Activated CD4-positive, alpha-beta memory T cell treated with anti-CD3 and anti-CD28 coated beads, Interleukin-2, amount 10 ng/mL, durations not matched to agents 7 days and 5 days (primary cell): Measurements from ENCODE around the gene FOSL1. TPM values are rescaled to one million over a fixed set of nuclear protein-coding genes. Genes with fewer than 3 reads are reported as not detected.
A peak's percentile ranks its signal among the peaks of the same experiment; 100 is the strongest.
"Not testable (repeated sequence)": the region's sequence is repeated elsewhere in the genome, so short reads cannot be mapped to it uniquely, and the experiment has no call there.

Experiments used
- CTCF ChIA-PET: fragments of 350-600 bp; sonication (Branson Sonifier 250); formaldehyde crosslinking; loops from one replicate; lab custom pipeline; 2021; ENCODE audit warnings: antibody characterized with exemption, inconsistent platforms; lab: Charles Lee
- POLR2A ChIA-PET: fragments of 350-600 bp; sonication (Branson Sonifier 250); formaldehyde crosslinking; loops from one replicate; lab custom pipeline; 2021; ENCODE audit warnings: antibody characterized with exemption; lab: Charles Lee
- DNase-seq: peaks from one replicate; pipeline ENCODE4 v3.0.0-alpha.2; 2020
- H3K27ac Mint-ChIP-seq: one replicate; pipeline ENCODE4 v1.8.0; 2021; ENCODE audit warnings: mild to moderate bottlenecking, mixed read lengths
- H3K27me3 Mint-ChIP-seq: one replicate; pipeline ENCODE4 v1.8.0; 2021; ENCODE audit warnings: mixed read lengths
- H3K36me3 Mint-ChIP-seq: one replicate; pipeline ENCODE4 v1.8.0; 2021; ENCODE audit warnings: low read depth, mixed read lengths
- H3K4me1 Mint-ChIP-seq: one replicate; pipeline ENCODE4 v1.8.0; 2021; ENCODE audit warnings: mixed read lengths
- H3K4me3 Mint-ChIP-seq: one replicate; pipeline ENCODE4 v1.8.0; 2021; ENCODE audit warnings: mild to moderate bottlenecking, mixed read lengths
- H3K9me3 Mint-ChIP-seq: one replicate; pipeline ENCODE4 v1.8.0; 2021; ENCODE audit warnings: mixed read lengths
- total RNA-seq, 2 experiments: library from RNA; stranded (reverse); gene quantifications; one replicate each; pipeline ENCODE4 v1.2.3, GENCODE V29; 2021

FOSL1 gene
- total RNA-seq, 2 experiments from 2014 or later: 4.5 to 5.0 TPM

- peaks cover 23% of the 10 kb centered on the region for H3K36me3 Mint-ChIP-seq
- H3K9me3 Mint-ChIP-seq, H3K27me3 Mint-ChIP-seq, DNase-seq: not testable (repeated sequence)
- CTCF ChIA-PET: interaction anchor here (0.6 to 10.0 kb wide), 5 partner anchors 9 to 181 kb away, joined by 3 to 251 read pairs (median 3); partner anchors contain the start of genes CFL1 and MUS81
- POLR2A ChIA-PET: interaction anchor here (0.6 to 11.5 kb wide), 12 partner anchors 8 to 757 kb away, joined by 3 to 284 read pairs (median 36); partner anchors contain the start of genes BANF1, C11orf68, CFL1 and CTSW
- peaks cover 72% of the 10 kb centered on the region for H3K4me1 Mint-ChIP-seq
- peak overlapping the region; percentile 97 for H3K4me3 Mint-ChIP-seq
- H3K27ac Mint-ChIP-seq: peak overlapping the region; percentile 89
These were observed 8.0 kb downstream of the FOSL1 start for GRCh38 chr11:65892137-65892540.

GRCh38 chr11:65891219-65892136 lies 8.7 kb downstream of the FOSL1 start:
- Mint-ChIP-seq H3K27ac (peak overlapping the region; percentile 89), H3K36me3 (peaks cover 26% of the 10 kb centered on the region), H3K9me3 (no peaks in the 10 kb centered on the region), H3K27me3 (no peaks in the 10 kb centered on the region), H3K4me3 (peak overlapping the region; percentile 97), H3K4me1 (peaks cover 72% of the 10 kb centered on the region)
- DNase-seq: peak; percentile 46
- ChIA-PET POLR2A (interaction anchor here (0.6 to 11.5 kb wide), 32 partner anchors 8 to 468 kb away, joined by 3 to 284 read pairs (median 7); partner anchors contain the start of genes BANF1, C11orf68, CFL1 and CTSW), CTCF (interaction anchor here (0.6 to 10.0 kb wide), 33 partner anchors 6 to 319 kb away, joined by 3 to 251 read pairs (median 7); partner anchors contain the start of genes BANF1, C11orf68, CFL1 and CTSW)

- peak; percentile 99 for DNase-seq
- Mint-ChIP-seq H3K4me1 (peaks cover 69% of the 10 kb centered on the region), H3K27ac (peak within 1 kb of the TSS; percentile 90), H3K36me3 (peaks cover 24% of the 10 kb centered on the region), H3K9me3 (no peaks in the 10 kb centered on the region), H3K27me3 (no peaks in the 10 kb centered on the region), H3K4me3 (peak within 1 kb of the TSS; percentile 97)
- ChIA-PET CTCF (interaction anchor here (0.7 to 10.0 kb wide), 37 partner anchors 7 to 390 kb away, joined by 3 to 251 read pairs (median 7); partner anchors contain the start of genes AP5B1, BANF1, C11orf68 and CFL1), POLR2A (interaction anchor here (0.6 to 11.5 kb wide), 42 partner anchors 9 to 392 kb away, joined by 3 to 284 read pairs (median 7); partner anchors contain the start of genes AP5B1, BANF1, C11orf68 and CFL1)
These were observed 9.6 kb downstream of the FOSL1 start, which contains the start of gene CCDC85B for GRCh38 chr11:65890324-65891218. TSS of gene CCDC85B (plus strand) at chr11:65890673. CDS start at chr11:65890784, 111 bp downstream.

DNA sequence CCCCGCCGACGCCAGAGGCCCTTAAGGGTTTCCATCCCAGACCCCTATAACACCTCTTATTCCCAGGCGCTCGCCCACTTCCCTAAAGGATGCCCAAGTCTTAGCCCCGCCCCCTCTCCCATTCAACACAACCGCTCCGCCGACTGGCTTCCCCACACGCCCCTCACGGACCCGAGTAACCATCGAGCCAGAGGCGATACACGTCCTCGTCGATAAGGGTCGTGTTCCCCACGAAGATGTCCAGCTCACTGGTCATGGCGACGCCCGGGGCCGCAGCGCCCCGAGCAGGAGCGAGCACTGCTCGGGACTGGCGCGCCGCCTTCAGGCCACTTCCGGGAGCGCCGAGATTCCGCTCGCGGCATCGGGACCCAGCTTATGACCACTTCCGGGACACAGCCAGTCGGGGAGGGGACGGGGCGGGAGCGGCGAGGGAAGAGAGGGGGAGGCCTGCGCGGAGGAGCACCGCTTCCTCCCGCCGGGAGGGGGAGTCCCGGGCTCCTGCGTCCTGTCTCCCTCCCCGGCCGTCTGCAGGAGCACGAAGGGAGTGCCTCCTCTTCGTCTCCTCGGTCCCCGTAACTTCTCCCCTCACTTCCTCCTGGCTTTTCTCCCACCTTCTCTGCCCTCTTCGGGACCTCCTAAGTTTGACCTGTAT lies 11.9 kb downstream of the FOSL1 start, which contains the start of gene FIBP:
TSS of gene FIBP (minus strand) at position 309 of the 652 bp plus-strand sequence. CDS start at position 256, 53 bp downstream.
- ChIA-PET POLR2A (interaction anchor here (0.6 to 11.5 kb wide), 19 partner anchors 9 to 389 kb away, joined by 3 to 284 read pairs (median 16); partner anchors contain the start of genes BANF1, C11orf68, CFL1 and CTSW), CTCF (interaction anchor here (0.6 to 10.0 kb wide), 34 partner anchors 9 to 622 kb away, joined by 3 to 251 read pairs (median 7); partner anchors contain the start of genes AP5B1, BANF1, C11orf68 and CFL1)
- Mint-ChIP-seq H3K4me1 (peaks cover 74% of the 10 kb centered on the region), H3K27me3 (no peaks in the 10 kb centered on the region), H3K27ac (peak within 1 kb of the TSS; percentile 90), H3K4me3 (peak within 1 kb of the TSS; percentile 97), H3K36me3 (peaks cover 40% of the 10 kb centered on the region), H3K9me3 (no peaks in the 10 kb centered on the region)
- DNase-seq: peak; percentile 98

DNA sequence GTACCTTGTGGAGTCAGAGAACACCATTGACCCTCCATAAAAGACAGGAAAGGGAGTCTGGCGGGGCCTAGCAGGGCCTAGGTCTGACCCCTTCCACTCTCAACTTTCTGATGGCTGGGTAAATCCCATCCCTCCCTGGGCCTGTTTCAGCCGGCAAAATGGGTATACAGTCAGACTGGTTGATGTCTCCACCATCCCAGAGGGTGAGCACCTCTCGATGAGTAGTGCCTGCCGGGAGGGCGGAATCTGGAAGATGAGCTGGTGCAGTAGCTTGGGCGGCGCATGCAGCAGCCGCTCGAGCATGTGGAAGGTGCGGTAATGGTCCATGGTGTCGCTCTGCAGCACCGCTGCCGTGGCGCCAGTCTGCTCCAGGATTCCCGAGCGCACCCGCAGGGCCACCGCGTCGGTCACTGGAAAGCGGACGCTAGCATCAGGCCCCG lies 12.4 kb downstream of the FOSL1 start:
- CTCF ChIA-PET: interaction anchor here (0.6 to 10.0 kb wide), 31 partner anchors 9 to 621 kb away, joined by 3 to 251 read pairs (median 8); partner anchors contain the start of genes AP5B1, C11orf68, CFL1 and CTSW
- POLR2A ChIA-PET: interaction anchor here (0.6 to 11.5 kb wide), 14 partner anchors 8 to 167 kb away, joined by 3 to 284 read pairs (median 30); partner anchors contain the start of genes BANF1, C11orf68, CFL1 and CTSW
- no peak for DNase-seq
- peaks cover 41% of the 10 kb centered on the region for H3K36me3 Mint-ChIP-seq
- H3K4me1 Mint-ChIP-seq: peaks cover 68% of the 10 kb centered on the region
- peak overlapping the region; percentile 97 for H3K4me3 Mint-ChIP-seq
- no peaks in the 10 kb centered on the region for H3K27me3 Mint-ChIP-seq
- peak overlapping the region; percentile 90 for H3K27ac Mint-ChIP-seq
- H3K9me3 Mint-ChIP-seq: no peaks in the 10 kb centered on the region

DNA sequence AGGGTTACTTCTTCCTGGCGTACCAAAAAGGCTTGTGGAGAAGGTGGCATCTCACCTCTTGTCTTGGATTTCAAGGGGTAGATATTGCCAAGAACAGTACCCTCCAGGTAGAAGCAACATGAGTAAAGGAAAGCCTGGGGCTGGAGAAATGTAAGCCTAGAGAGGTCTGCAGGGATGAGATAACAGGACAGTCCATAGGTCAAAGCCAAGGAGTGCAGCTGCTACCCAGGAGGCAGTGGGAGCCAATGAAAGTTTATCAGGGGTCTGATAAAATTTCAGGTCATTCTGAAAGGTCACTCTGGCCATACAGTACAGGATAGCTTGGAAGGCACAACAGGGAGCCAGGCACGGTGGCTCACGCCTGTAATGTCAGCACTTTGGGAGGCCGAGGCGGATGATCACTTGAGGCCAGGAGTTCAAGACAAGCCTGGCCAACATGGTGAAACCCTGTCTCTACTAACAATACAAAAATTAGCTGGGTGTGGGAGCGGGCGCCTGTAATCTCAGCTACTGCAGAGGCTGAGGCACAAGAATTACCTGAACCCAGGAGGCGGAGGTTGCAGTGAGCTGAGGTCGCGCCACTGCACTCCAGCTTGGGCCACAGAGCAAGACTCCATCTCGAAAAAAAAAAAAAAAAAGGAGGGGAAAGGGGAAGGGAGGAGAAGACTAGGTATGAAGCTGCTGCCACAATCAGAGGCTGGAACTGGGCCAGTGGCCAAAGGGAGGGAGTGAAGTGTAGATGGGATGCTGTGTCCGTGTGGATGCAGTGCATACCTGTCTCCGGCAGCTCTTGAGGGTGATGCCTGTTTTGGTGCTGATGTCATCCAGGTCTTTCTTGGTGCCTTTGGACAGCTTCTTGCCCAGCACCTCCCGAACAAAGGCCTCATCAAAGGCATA lies 13.1 kb downstream of the FOSL1 start:
- Mint-ChIP-seq H3K4me3 (peak overlapping the region; percentile 97), H3K36me3 (peaks cover 46% of the 10 kb centered on the region), H3K4me1 (peaks cover 67% of the 10 kb centered on the region), H3K27me3 (no peaks in the 10 kb centered on the region), H3K27ac (peak overlapping the region; percentile 90), H3K9me3 (no peaks in the 10 kb centered on the region)
- ChIA-PET CTCF (interaction anchor here (0.6 to 10.0 kb wide), 21 partner anchors 8 to 175 kb away, joined by 3 to 251 read pairs (median 13); partner anchors contain the start of genes AP5B1, CFL1, CTSW and FOSL1), POLR2A (interaction anchor here (1.0 to 11.5 kb wide), 8 partner anchors 13 to 115 kb away, joined by 3 to 284 read pairs (median 40); partner anchors contain the start of genes BANF1, CFL1, EIF1AD and FOSL1)
- no peak for DNase-seq

GRCh38 chr11:65885808-65886536 lies 14.2 kb downstream of the FOSL1 start:
- Mint-ChIP-seq H3K27me3 (no peaks in the 10 kb centered on the region), H3K27ac (no peak overlapping the region), H3K9me3 (no peaks in the 10 kb centered on the region), H3K4me3 (peak overlapping the region; percentile 97), H3K4me1 (peaks cover 76% of the 10 kb centered on the region), H3K36me3 (peaks cover 47% of the 10 kb centered on the region)
- DNase-seq: no peak
- CTCF ChIA-PET: interaction anchor here (0.6 to 10.0 kb wide), 24 partner anchors 8 to 223 kb away, joined by 3 to 251 read pairs (median 8); partner anchors contain the start of genes AP5B1, CFL1, CST6 and KAT5
- POLR2A ChIA-PET: interaction anchor here (0.8 to 11.5 kb wide), 5 partner anchors 12 to 175 kb away, joined by 3 to 284 read pairs (median 55); partner anchors contain the start of genes CFL1, FOSL1 and MUS81

GRCh38 chr11:65885231-65885630 lies 15.0 kb downstream of the FOSL1 start:
- no peak overlapping the region for H3K4me3 Mint-ChIP-seq

GRCh38 chr11:65884716-65885092 lies 15.5 kb downstream of the FOSL1 start:
- CTCF ChIA-PET: interaction anchor here (0.6 to 10.0 kb wide), 47 partner anchors 9 to 268 kb away, joined by 3 to 251 read pairs (median 4); partner anchors contain the start of genes AP5B1, C11orf68, CFL1 and CST6
- H3K9me3 Mint-ChIP-seq: no peaks in the 10 kb centered on the region
- DNase-seq: peak; percentile 87
- H3K4me3 Mint-ChIP-seq: no peak overlapping the region
- H3K27ac Mint-ChIP-seq: peak overlapping the region; percentile 73
- no peaks in the 10 kb centered on the region for H3K27me3 Mint-ChIP-seq
- peaks cover 82% of the 10 kb centered on the region for H3K4me1 Mint-ChIP-seq
- peaks cover 50% of the 10 kb centered on the region for H3K36me3 Mint-ChIP-seq
- POLR2A ChIA-PET: interaction anchor here (0.6 to 11.5 kb wide), 18 partner anchors 9 to 732 kb away, joined by 3 to 284 read pairs (median 4); partner anchors contain the start of genes BANF1, C11orf68, CFL1 and DRAP1

More at GRCh38 chr11:65885231-65885630, 15.0 kb downstream of the FOSL1 start:
- DNase-seq: no peak
- H3K9me3 Mint-ChIP-seq: no peaks in the 10 kb centered on the region
- ChIA-PET CTCF (interaction anchor here (1.0 to 10.0 kb wide), 41 partner anchors 9 to 268 kb away, joined by 3 to 251 read pairs (median 7); partner anchors contain the start of genes AP5B1, C11orf68, CFL1 and CST6), POLR2A (interaction anchor here (0.6 to 11.5 kb wide), 16 partner anchors 9 to 220 kb away, joined by 3 to 284 read pairs (median 4); partner anchors contain the start of genes C11orf68, CFL1, DRAP1 and FOSL1)
- H3K4me1 Mint-ChIP-seq: peaks cover 82% of the 10 kb centered on the region
- no peaks in the 10 kb centered on the region for H3K27me3 Mint-ChIP-seq
- H3K27ac Mint-ChIP-seq: peak overlapping the region; percentile 52
- peaks cover 50% of the 10 kb centered on the region for H3K36me3 Mint-ChIP-seq
